ENCODE results near the gene CAV3. TPM values are rescaled to one million over a fixed set of nuclear protein-coding genes. Genes with fewer than 3 reads are reported as not detected.
A peak's percentile ranks its signal among the peaks of the same experiment; 100 is the strongest.

The CAV3 gene
- total RNA-seq, 1 donor from 2014 or later = not detected

DNA sequence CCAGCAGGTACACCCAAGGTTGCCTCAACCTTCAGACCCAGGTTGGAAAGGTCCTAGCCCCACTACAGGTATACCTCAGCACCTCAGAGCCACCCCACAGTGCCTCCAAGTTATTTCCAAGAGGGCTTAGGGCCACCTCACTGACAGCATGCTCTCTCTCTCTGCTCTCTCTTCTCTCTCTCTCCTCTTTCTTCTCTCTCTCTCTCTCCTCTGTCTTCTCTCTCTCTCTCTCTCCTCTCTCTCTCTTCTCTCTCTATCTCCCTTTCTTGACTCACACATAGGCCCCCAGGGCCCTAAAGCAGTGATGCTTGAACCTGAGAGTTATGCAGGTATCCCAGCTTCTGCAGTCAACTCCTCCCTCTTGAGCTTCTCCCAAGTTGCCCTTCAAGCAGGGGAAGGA is 4.2 kb downstream of the CAV3 start:
- TF ChIP-seq, protein P1, sequence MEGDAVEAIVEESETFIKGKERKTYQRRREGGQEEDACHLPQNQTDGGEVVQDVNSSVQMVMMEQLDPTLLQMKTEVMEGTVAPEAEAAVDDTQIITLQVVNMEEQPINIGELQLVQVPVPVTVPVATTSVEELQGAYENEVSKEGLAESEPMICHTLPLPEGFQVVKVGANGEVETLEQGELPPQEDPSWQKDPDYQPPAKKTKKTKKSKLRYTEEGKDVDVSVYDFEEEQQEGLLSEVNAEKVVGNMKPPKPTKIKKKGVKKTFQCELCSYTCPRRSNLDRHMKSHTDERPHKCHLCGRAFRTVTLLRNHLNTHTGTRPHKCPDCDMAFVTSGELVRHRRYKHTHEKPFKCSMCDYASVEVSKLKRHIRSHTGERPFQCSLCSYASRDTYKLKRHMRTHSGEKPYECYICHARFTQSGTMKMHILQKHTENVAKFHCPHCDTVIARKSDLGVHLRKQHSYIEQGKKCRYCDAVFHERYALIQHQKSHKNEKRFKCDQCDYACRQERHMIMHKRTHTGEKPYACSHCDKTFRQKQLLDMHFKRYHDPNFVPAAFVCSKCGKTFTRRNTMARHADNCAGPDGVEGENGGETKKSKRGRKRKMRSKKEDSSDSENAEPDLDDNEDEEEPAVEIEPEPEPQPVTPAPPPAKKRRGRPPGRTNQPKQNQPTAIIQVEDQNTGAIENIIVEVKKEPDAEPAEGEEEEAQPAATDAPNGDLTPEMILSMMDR (IDR thresholded peaks at IDR 0.05; ENCODE audit: insufficient read depth, low read length, poor library complexity, severe bottlenecking) = no peak
- H3K36me3 ChIP-seq (ENCODE audit: control insufficient read depth, insufficient read depth, low read length) = no peaks in the 10 kb centered on the region
- H3K4me3 ChIP-seq (ENCODE audit: low read depth, low read length) = no peak overlapping the region
- H3K27me3 ChIP-seq (ENCODE audit: control insufficient read depth, insufficient read depth, low read length) = no peaks in the 10 kb centered on the region
- no peak for DNase-seq (ENCODE audit: low read depth)

GRCh38 chr3:8738639-8739038 is 5.0 kb downstream of the CAV3 start:
- H3K4me3 ChIP-seq (ENCODE audit: low read depth, low read length) = no peak overlapping the region
- no peaks in the 10 kb centered on the region for H3K36me3 ChIP-seq (ENCODE audit: control insufficient read depth, insufficient read depth, low read length)
- no peaks in the 10 kb centered on the region for H3K27me3 ChIP-seq (ENCODE audit: control insufficient read depth, insufficient read depth, low read length)
- TF ChIP-seq, protein P1 (IDR thresholded peaks at IDR 0.05; ENCODE audit: insufficient read depth, low read length, poor library complexity, severe bottlenecking) = no peak
- DNase-seq (ENCODE audit: low read depth) = no peak

DNA sequence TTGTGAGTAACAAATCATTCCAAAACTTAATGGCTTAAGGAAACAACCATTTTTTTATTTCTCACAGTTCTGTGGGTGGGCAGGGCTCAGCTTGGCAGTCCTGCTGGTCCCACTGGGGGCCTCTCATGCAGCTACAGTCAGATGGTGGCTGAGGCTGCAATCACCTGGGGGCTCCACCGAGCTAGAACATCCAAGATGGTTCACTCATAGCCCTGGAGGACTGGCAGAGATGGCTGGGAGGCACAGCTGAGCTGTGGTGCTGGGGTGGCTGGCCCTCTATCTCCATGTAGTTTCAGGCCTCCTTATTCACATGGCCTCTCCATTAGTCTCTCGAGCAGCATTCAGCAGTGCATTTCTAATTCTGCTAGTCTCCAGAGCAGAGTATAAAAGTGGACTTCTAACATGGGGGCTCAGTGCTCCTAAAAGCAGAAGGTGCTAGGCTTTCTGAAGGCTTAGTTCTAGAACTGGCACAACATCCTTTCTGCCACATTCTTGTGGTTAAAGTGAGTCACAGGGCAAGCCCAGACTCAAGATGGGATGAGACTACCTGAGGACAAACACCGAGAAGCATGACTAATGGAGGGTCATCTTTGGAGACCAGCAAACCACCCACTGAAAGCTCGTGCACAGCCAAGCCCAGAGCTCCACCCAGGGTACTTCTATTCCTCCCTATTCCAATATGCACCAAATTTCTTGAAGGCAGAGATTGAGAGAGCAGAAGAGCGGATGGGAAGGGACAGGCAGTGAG is 6.3 kb downstream of the CAV3 start:
- Histone ChIP-seq H3K27me3 (ENCODE audit: control insufficient read depth, insufficient read depth, low read length) (no peaks in the 10 kb centered on the region), H3K4me3 (ENCODE audit: low read depth, low read length) (no peak overlapping the region), H3K36me3 (ENCODE audit: control insufficient read depth, insufficient read depth, low read length) (no peaks in the 10 kb centered on the region)
- peak; percentile 91 for DNase-seq (ENCODE audit: low read depth)
- TF ChIP-seq, protein P1 (IDR thresholded peaks at IDR 0.05; ENCODE audit: insufficient read depth, low read length, poor library complexity, severe bottlenecking) = no peak

DNA sequence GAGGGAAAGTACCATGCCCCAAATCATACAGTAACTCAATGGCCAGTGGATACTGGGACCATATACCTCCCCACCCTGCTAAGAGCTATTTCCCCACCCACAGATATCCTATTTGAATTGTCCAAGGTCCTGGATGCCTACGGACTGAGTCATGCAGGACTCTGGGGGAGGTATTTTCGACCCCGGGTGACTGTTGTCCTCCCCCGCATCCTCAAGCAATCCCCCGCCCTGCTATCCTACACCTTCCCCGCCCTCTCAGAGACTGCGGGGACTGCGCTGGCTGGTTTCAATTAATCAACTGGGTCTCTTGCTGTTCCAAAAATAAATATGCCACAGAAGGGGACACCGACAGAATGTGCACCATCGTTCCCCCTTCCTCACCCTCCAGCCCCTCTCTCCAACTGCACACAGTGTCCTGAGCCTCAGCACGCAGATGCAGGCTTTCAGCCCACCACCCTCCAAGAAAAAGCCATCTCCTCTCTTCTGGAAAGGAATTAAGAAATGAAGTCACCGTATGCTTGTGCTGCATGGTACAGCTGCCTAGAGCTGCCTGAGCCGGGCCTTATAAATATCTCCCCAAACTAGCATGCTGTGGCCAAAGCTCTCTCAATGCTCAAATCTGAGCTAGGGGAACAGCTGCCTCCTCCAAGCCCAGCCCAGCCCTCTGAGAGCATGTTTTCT is 8.1 kb downstream of the CAV3 start:
- TF ChIP-seq, protein P1 (IDR thresholded peaks at IDR 0.05; ENCODE audit: insufficient read depth, low read length, poor library complexity, severe bottlenecking) = no peak
- H3K4me3 ChIP-seq (ENCODE audit: low read depth, low read length) = no peak overlapping the region
- H3K36me3 ChIP-seq (ENCODE audit: control insufficient read depth, insufficient read depth, low read length) = no peaks in the 10 kb centered on the region
- peak; percentile 69 for DNase-seq (ENCODE audit: low read depth)
- H3K27me3 ChIP-seq (ENCODE audit: control insufficient read depth, insufficient read depth, low read length) = no peaks in the 10 kb centered on the region

GRCh38 chr3:8743021-8743601 is 9.5 kb downstream of the CAV3 start:
- no peaks in the 10 kb centered on the region for H3K36me3 ChIP-seq (ENCODE audit: control insufficient read depth, insufficient read depth, low read length)
- DNase-seq (ENCODE audit: low read depth) = no peak
- no peak overlapping the region for H3K4me3 ChIP-seq (ENCODE audit: low read depth, low read length)
- TF ChIP-seq, protein P1 (IDR thresholded peaks at IDR 0.05; ENCODE audit: insufficient read depth, low read length, poor library complexity, severe bottlenecking) = no peak
- no peaks in the 10 kb centered on the region for H3K27me3 ChIP-seq (ENCODE audit: control insufficient read depth, insufficient read depth, low read length)
